NCI-H748 (cell line): ENCODE results near the gene VWA5A.

Experiments used
- DNase-seq: peaks from one replicate; lab custom pipeline; 2025; ENCODE audit not compliant: unreplicated experiment; lab: John Stamatoyannopoulos, UW

The VWA5A gene

GRCh38 chr11:124114942-124115781 is at the start of gene VWA5A:
VWA5A (plus strand) TSS chr11:124115450; CDS start chr11:124117512, 2,062 bp downstream.
- DNase-seq = peak; percentile 79

DNA sequence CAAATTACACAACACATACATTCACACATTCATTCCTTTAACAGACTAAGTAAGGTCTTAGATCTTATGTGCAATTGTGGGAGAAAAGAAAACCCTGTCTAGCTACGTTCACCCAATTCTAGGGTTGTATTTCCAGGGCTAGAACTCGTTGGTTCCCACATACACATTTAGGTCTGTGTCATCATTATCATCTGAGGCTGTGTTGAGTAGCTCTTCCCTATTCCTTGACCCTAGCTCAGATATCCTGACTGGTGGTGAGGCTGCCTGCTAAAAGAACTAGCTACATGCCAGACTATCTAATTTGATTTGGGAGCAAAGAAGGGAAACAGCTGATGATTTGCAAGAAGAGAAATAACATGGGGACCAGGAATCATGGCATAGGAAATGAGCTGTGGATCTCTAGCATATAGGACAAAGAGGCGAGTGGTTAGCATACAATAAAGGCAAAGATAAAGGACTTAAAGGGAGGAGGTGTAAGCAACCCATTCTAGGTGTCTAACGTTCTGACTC is 46.6 kb upstream of the VWA5A start:
- DNase-seq = no peak

DNA sequence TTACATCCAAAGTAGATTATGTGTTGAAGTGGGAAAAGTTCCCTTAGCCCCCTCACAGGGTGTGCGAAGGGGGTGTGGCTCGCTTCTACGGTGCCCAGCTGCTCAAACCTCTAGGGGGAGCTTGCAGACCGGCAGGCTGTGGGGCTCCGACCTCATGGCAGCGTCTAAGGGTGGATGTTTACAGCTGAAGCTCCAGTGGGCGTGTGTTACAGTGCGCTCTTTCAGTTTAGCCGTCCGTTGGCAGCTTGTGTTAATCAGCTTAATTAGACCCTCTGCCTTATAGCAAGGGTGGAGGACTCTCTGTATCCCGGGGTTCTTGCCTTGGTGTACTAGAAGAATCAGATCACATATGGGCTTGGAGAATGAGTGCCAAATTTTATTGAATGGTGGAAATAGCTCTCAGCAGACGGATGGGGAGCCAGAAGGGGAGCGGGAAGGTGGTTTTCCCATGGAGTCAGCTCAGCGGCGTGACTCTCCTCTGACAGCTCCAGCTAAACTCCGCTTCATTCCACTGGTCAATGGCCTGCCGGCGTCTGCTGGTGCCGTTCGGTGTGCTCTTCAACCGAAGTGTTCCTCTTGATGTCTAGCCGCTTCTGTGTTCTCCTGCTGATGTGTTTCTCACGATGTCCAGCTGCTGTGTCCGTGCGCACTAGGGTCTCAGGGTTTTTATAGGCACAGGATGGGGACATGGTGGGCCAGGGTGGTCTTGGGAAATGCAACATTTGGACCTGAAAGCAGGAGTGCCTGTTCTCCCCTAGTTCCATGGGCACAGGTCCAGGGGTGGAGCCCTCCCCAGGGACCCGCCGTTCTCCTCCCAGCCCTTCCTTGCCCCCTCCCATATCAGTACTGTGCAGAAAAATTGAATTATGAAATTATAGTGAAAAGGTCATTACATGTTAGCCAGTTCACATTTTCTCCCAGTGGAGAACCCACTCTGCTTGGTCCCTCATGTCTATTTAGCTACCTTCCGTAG is 45.5 kb upstream of the VWA5A start:
- DNase-seq = peak; percentile 85

DNA sequence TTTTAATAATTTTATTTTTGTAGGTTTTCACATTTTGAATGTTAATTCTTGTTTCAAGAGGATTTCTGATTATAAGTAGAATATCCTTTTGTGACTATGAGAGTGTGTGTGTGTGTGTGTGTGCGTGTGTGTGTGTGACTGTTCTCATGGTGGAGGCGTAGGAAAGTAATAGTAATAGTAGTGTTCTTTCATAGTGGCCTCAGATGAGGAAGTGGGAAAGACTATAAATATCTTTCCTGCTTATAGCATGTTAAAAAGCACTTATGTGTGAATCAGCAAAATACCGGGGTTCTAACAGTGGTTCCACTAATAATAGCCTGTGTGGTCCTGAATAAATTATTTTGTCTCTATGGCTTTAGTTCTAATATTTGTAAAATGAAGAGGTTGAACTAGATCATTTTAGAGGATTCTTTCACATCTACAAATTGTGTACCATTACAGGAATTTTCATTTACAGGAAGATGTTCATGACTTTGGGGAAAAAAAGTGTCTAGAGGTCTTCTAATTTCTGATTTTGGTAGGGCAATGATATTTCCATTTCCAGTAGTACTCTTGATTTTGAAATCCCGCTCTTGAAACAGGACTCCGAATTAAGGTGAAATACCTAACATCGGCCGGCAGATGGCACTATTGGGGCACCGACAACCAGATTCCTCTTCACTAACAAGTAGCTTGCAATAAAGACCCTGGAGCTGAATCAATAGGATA is 44.2 kb upstream of the VWA5A start:
- DNase-seq = peak; percentile 61

DNA sequence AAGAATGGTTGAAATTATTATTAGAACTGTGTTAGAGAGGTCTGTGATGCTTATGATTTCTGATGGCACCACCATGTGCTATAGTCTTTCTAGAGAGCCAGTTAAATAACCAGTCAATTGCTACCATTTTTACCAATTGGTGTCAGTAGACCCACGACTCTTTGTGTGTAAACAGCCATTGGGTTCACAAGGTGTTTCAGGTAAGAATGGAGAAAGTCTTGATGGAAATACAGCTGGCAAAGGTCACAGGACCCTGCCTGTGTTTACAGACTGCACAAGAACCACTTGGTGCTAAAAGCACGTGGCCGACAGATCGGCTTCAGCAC is 43.7 kb upstream of the VWA5A start:
- DNase-seq = no peak

GRCh38 chr11:124072147-124072546 is 43.1 kb upstream of the VWA5A start:
- DNase-seq = no peak

DNA sequence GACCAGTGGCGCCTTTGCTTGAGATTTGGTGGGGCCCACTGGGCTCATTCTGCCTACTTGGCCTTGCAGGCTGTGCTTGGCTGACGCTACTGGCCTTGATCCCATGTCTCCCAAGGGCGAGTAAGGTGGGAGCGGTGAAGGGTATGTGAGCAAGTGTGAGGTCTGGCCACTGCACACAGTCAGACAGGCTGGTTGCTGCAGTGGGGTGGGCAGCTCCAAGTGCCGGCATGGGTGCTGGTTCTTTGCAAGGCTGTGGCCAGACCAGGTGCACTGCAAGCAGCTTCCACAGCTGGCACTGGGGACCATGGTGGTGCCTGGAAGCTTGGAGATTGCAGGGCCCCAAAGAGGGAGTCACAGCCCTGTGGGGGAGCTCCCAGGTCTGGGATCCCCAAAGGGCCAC is 40.7 kb upstream of the VWA5A start:
- no peak for DNase-seq

- DNase-seq = no peak
Measured at GRCh38 chr11:124075492-124075840, 39.8 kb upstream of the VWA5A start.

- DNase-seq = peak; percentile 53
Measured at GRCh38 chr11:124075841-124076651, 39.2 kb upstream of the VWA5A start.

GRCh38 chr11:124077266-124077665 is 38.0 kb upstream of the VWA5A start:
- no peak for DNase-seq

DNA sequence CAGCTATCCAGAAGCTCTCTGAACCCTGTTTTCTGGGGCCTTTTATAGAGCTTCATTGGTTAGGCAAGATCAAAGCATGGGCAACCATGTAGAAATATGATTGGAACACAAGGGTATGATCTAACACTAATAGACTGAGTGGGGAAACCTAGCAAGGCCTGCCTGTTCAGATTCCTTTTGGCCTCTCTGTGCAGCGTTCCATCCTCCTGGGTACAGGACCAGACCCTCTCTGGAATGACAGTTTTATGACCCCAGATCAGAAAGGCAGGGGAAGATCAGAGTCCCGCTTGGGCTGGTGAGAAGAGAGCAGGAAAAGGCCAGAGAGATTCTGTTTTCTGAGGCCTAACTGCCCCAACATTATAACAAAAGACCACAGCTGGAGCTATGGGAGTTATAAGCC is 36.7 kb upstream of the VWA5A start:
- no peak for DNase-seq

DNA sequence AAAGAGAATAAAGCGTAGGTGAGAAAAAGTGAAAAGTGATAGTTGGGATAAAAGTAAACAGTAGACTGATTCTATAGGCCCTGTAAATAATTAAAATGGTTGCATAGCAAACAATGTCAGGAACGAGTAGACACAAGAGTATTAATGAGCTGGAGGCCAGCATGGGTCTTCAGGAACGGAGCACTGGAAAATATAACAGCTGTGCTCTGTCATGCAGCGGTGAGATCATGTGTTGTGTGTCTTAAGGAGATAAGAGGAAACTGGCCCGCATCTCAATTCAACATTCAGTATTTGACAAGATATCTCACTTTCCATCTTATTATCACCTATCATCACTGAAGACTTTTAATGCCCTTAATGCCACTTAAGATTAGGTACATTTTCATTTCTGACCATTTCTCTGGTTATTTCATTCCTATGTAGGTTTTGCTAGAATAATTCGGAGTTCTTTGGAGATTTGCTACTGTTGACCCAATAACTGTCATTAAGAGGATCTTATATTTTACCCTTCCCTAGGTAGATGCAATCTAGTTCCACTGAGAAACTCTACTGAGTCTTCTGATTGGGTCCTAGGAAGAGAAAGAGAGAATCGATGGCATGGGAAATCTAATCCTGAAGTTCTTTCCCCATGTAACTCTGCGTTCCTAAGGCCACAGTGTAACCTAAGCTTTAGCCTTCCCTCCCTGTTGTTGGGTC is 35.5 kb upstream of the VWA5A start:
- DNase-seq = no peak

GRCh38 chr11:124080327-124081001 is 34.8 kb upstream of the VWA5A start:
- no peak for DNase-seq

- DNase-seq = no peak
Measured at GRCh38 chr11:124081483-124081882, 33.8 kb upstream of the VWA5A start.

DNA sequence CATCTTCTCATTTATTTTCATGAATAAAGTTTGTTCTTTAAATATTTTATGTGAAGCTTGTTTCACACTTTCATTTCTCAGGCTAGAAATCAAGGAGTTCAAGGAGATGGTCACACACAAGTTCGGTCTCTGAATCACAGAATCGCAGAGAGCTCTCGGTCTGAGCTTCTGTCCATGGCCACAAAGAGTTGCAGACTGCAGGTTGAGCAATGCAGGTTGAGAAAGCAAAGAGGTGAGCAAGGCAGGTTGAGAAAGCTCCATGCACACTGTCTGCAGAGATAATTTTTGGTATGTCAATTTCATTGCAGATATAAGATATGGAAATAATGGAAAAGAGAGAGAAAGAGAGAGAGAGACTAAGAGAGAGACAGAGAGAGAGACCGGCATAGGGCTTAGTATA is 32.9 kb upstream of the VWA5A start:
- DNase-seq = no peak

DNA sequence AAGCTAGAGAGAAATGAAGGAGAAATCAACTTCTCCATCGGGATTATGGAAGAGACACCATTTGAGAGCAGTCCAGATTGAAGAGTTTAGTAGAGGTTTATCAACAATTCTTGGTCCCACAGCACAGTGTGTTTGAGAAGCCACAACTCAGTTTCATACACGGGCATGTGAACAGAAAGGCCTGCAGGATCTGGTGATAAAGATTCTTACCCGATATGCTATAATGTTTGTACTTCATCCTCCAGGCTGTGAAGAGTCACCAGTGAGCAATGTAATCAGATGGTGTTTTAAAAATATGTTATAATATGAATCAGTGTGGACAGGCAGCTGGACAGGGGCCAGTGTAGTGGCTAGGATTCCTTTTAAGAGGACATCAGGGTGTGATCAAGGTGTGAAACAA is 29.7 kb upstream of the VWA5A start:
- DNase-seq = no peak

DNA sequence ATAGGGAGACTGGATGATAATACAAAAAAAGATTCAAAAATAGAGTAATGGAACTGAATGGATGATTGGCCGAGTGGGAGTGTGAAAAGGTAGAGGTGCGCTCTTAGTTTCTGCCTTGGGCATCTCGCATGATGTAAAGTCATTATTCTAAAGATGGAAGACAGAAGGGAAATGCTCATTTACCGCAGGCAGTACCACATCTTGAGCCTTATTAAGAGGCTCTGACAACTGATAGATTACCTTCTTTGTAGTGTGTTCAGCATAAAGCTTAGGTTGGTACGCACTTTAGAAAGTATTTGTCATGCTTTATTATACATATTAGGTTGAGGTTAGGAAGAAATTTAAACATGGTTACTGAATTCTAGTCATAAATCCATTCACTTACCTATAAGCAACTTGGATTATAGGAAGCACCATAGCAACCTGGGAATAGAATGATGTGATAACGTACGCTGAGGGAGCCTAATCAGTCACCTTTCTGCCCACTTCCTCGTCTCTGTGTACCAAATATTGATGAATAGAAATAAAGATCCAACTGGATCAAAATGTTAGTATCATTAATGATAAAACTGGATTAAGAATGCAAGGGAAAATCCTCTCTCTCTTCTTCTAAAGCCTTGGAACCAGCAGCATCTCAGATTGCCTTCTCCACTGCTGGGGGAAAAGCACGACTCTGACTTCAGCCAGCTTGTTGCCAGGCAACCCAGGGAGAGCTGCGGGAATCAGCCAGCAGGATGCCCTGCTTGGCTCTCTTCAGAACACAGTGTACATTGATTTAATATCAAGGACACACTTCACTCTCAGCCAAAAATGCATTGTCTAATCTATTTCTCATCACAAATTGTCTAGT is 29.0 kb upstream of the VWA5A start:
- DNase-seq = peak; percentile 81

GRCh38 chr11:124090996-124091395 is 24.3 kb upstream of the VWA5A start:
- DNase-seq = no peak
